ENCODE measurements around the gene SDK2.

- TF ChIP-seq CTCF (IDR thresholded peaks at IDR 0.05) (no peak), POLR2A (IDR thresholded peaks at IDR 0.05) (no peak), POLR2AphosphoS5 (IDR thresholded peaks at IDR 0.05) (no peak), EP300 (IDR thresholded peaks at IDR 0.05) (no peak)
Measured at GRCh38 chr17:73591296-73592078, 52.8 kb downstream of the SDK2 start.
